WTC11 (cell line): ENCODE data around the gene NFAM1. TPM values are rescaled to one million over a fixed set of nuclear protein-coding genes. Genes with fewer than 3 reads are reported as not detected.

Source experiments
- ATAC-seq: fragments of 200-7000 bp; cut with Tn5 transposase; 2 replicates; pipeline ENCODE4 v1.10.0; 2021; ENCODE audit warnings: mild to moderate bottlenecking, moderate library complexity
- CTCF ChIA-PET: fragments of 300-600 bp; sonication (Branson Sonifier 250); formaldehyde crosslinking; loops from one replicate; lab custom pipeline; 2021; ENCODE audit warnings: antibody characterized with exemption; lab: Charles Lee
- POLR2A ChIA-PET: fragments of 350-600 bp; sonication (Branson Sonifier 250); formaldehyde crosslinking; loops from one replicate; lab custom pipeline; 2021; ENCODE audit warnings: antibody characterized with exemption; lab: Charles Lee
- DNase-seq: peaks from one replicate; pipeline ENCODE4 v3.0.0; 2021; ENCODE audit warnings: low spot score
- H3K27ac Mint-ChIP-seq: 2 replicates; pipeline ENCODE4 v1.8.0; 2021; ENCODE audit warnings: mixed read lengths
- H3K27me3 Mint-ChIP-seq: 2 replicates; pipeline ENCODE4 v1.8.0; 2021; ENCODE audit warnings: low read depth, mild to moderate bottlenecking, moderate library complexity, mixed read lengths
- H3K36me3 Mint-ChIP-seq: 2 replicates; pipeline ENCODE4 v1.8.0; 2021; ENCODE audit warnings: mixed read lengths
- H3K4me1 Mint-ChIP-seq: 2 replicates; pipeline ENCODE4 v1.8.0; 2022; ENCODE audit warnings: mixed read lengths
- H3K4me3 Mint-ChIP-seq: 2 replicates; pipeline ENCODE4 v1.8.0; 2021; ENCODE audit warnings: mild to moderate bottlenecking, moderate library complexity, mixed read lengths
- H3K9me3 Mint-ChIP-seq: 2 replicates; pipeline ENCODE4 v1.8.0; 2021; ENCODE audit warnings: mixed read lengths
- ELF4 ChIP-seq: sonication (generic); formaldehyde crosslinking; IDR thresholded peaks from 2 replicates; pipeline ENCODE4 v1.8.1; 2022; ENCODE audit warnings: low read depth, mild to moderate bottlenecking, moderate library complexity, missing genetic modification reagents
- ESRRA ChIP-seq: sonication (generic); formaldehyde crosslinking; IDR thresholded peaks from 2 replicates; pipeline ENCODE4 v1.8.1; 2022; ENCODE audit warnings: mild to moderate bottlenecking, missing genetic modification reagents, borderline replicate concordance
- HMGA2 ChIP-seq: fragments of 250-450 bp; sonication (Bioruptor Pico); IDR thresholded peaks from 2 replicates; pipeline ENCODE4 v1.4.0; 2021; ENCODE audit warnings: mild to moderate bottlenecking, moderate library complexity
- KAT7 ChIP-seq: sonication (generic); formaldehyde crosslinking; IDR thresholded peaks from 2 replicates; pipeline ENCODE4 v1.8.1; 2023; ENCODE audit warnings: missing genetic modification reagents, mild to moderate bottlenecking, borderline replicate concordance
- MYBL2 ChIP-seq: sonication (generic); formaldehyde crosslinking; IDR thresholded peaks from 2 replicates; pipeline ENCODE4 v1.8.1; 2023; ENCODE audit warnings: mild to moderate bottlenecking, moderate library complexity, missing genetic modification reagents
- NR3C1 ChIP-seq: sonication (generic); formaldehyde crosslinking; conservative IDR thresholded peaks from 2 replicates; pipeline ENCODE4 v1.8.1; 2023; ENCODE audit warnings: low read depth, mild to moderate bottlenecking, missing genetic modification reagents
- SP1 ChIP-seq: sonication (generic); formaldehyde crosslinking; conservative IDR thresholded peaks from 2 replicates; pipeline ENCODE4 v1.8.1; 2022; ENCODE audit warnings: missing genetic modification reagents
- TP53 ChIP-seq: sonication (generic); formaldehyde crosslinking; IDR thresholded peaks from 2 replicates; pipeline ENCODE4 v1.8.1; 2023; ENCODE audit warnings: mild to moderate bottlenecking, missing genetic modification reagents
- ZBTB21 ChIP-seq: sonication (generic); formaldehyde crosslinking; IDR thresholded peaks from 2 replicates; pipeline ENCODE4 v1.8.1; 2023; ENCODE audit warnings: mild to moderate bottlenecking, missing genetic modification reagents, borderline replicate concordance
- ZNF138 ChIP-seq: sonication (generic); formaldehyde crosslinking; conservative IDR thresholded peaks from 2 replicates; pipeline ENCODE4 v1.8.1; 2022; ENCODE audit warnings: mild to moderate bottlenecking, moderate library complexity, missing genetic modification reagents
- total RNA-seq: library from RNA; stranded (reverse); gene quantifications from 3 replicates; pipeline ENCODE4 v1.2.3, GENCODE V29; 2021
- TF ChIP-seq, protein P1 (sequence below): sonication (generic); formaldehyde crosslinking; IDR thresholded peaks from 2 replicates; pipeline ENCODE4 v1.8.1; 2023; ENCODE audit warnings: mild to moderate bottlenecking, missing genetic modification reagents
- TF ChIP-seq, protein P2 (sequence below): sonication (generic); formaldehyde crosslinking; IDR thresholded peaks from 2 replicates; pipeline ENCODE4 v1.8.1; 2022; ENCODE audit warnings: low read depth, missing genetic modification reagents, borderline replicate concordance
- TF ChIP-seq, protein P3 (sequence below): fragments of 250-450 bp; sonication (Bioruptor Pico); IDR thresholded peaks from 2 replicates; pipeline ENCODE4 v1.9.0; 2021; ENCODE audit warnings: mild to moderate bottlenecking, borderline replicate concordance
- TF ChIP-seq, protein P4 (sequence below): sonication (generic); formaldehyde crosslinking; IDR thresholded peaks from 2 replicates; pipeline ENCODE4 v1.8.0; 2022; ENCODE audit warnings: mild to moderate bottlenecking, missing genetic modification reagents
- TF ChIP-seq, protein P5 (sequence below): fragments of 250-450 bp; sonication (Bioruptor Pico); conservative IDR thresholded peaks from 2 replicates; pipeline ENCODE4 v1.9.0; 2021; ENCODE audit warnings: mild to moderate bottlenecking
- TF ChIP-seq, protein P6 (sequence below): sonication (generic); formaldehyde crosslinking; IDR thresholded peaks from 2 replicates; pipeline ENCODE4 v1.8.1; 2023; ENCODE audit warnings: mild to moderate bottlenecking, missing genetic modification reagents, moderate library complexity

The NFAM1 gene
- total RNA-seq, 1 experiment from 2014 or later: 1.6 TPM

DNA sequence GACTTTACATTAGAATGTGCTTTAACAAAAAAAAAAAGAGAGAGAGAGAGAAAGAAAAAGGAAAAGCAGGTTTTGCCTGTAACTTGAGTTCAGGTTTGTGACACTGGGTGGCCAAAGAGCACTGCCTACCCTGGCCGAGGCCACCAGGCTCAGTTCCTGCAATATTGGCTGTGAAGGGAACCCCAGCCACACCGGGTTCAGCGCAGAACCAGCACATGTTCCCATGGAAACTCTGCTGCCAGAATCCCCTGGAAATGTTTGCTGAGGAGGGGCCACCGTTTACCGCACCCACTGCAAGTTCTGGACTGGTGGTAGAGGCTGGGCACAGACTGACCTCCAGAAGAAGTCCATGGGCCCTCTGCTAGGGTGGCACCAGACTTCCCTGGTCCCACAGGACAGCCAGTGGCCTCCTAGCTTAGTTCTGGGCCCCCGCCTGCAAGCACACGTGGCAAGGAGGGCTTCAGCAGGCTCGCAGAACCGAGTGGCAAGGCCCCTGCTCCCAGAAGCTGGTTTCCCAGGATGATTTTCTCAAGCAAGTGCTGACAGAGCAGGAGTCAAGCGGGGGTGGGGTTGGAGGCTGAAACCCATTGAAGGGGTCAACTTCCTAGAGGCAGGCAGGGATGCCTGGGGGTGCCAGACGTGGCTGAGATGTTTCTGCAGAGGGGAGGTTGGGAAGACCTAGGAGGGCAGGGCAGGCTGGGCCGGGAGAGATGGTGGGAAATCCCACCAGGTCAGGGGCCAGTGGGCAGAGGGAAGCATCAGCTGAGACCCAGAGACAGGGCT lies 51.2 kb downstream of the NFAM1 start (continued):
- TF ChIP-seq, protein P1, sequence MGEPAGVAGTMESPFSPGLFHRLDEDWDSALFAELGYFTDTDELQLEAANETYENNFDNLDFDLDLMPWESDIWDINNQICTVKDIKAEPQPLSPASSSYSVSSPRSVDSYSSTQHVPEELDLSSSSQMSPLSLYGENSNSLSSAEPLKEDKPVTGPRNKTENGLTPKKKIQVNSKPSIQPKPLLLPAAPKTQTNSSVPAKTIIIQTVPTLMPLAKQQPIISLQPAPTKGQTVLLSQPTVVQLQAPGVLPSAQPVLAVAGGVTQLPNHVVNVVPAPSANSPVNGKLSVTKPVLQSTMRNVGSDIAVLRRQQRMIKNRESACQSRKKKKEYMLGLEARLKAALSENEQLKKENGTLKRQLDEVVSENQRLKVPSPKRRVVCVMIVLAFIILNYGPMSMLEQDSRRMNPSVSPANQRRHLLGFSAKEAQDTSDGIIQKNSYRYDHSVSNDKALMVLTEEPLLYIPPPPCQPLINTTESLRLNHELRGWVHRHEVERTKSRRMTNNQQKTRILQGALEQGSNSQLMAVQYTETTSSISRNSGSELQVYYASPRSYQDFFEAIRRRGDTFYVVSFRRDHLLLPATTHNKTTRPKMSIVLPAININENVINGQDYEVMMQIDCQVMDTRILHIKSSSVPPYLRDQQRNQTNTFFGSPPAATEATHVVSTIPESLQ: no peak

DNA sequence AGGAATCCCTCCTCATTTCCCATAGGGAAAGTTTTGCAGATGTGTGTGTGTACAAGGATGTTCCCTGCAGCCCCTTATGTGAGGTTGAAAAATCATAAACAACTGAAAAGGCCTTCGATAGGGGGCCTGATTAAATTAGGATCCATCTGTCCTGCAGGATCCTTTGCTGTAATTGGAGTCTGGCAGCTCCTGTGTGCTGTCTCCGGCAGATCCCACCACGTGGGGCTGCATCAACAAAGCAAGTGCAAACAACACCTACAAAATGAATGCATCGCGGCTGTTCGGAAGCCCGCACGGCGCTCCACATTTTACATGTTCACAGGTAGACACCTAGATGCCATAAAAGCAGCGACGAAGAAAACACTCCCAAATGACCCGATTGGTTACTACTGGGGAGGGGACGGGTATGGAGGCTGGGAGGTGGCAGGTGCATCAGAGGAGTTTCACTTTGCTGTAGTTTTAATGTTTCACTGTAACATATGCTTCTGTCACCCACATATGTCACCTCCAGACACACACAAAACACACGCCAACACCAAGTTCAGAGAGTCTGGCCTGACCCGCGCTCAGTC lies 52.2 kb downstream of the NFAM1 start:
- H3K9me3 Mint-ChIP-seq: peaks cover 6% of the 10 kb centered on the region
- peaks cover 37% of the 10 kb centered on the region for H3K4me1 Mint-ChIP-seq
- peaks cover 17% of the 10 kb centered on the region for H3K27me3 Mint-ChIP-seq
- TF ChIP-seq ELF4 (CRISPR knock-in tag) (no peak), MYBL2 (CRISPR knock-in tag) (no peak), SP1 (CRISPR knock-in tag) (no peak), HMGA2 (no peak), ESRRA (no peak), ZNF138 (CRISPR knock-in tag) (no peak), NR3C1 (CRISPR knock-in tag) (no peak), TP53 (no peak), KAT7 (CRISPR knock-in tag) (no peak)
- TF ChIP-seq, protein P2, sequence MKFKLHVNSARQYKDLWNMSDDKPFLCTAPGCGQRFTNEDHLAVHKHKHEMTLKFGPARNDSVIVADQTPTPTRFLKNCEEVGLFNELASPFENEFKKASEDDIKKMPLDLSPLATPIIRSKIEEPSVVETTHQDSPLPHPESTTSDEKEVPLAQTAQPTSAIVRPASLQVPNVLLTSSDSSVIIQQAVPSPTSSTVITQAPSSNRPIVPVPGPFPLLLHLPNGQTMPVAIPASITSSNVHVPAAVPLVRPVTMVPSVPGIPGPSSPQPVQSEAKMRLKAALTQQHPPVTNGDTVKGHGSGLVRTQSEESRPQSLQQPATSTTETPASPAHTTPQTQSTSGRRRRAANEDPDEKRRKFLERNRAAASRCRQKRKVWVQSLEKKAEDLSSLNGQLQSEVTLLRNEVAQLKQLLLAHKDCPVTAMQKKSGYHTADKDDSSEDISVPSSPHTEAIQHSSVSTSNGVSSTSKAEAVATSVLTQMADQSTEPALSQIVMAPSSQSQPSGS (CRISPR knock-in tag): no peak
- TF ChIP-seq, protein P3, sequence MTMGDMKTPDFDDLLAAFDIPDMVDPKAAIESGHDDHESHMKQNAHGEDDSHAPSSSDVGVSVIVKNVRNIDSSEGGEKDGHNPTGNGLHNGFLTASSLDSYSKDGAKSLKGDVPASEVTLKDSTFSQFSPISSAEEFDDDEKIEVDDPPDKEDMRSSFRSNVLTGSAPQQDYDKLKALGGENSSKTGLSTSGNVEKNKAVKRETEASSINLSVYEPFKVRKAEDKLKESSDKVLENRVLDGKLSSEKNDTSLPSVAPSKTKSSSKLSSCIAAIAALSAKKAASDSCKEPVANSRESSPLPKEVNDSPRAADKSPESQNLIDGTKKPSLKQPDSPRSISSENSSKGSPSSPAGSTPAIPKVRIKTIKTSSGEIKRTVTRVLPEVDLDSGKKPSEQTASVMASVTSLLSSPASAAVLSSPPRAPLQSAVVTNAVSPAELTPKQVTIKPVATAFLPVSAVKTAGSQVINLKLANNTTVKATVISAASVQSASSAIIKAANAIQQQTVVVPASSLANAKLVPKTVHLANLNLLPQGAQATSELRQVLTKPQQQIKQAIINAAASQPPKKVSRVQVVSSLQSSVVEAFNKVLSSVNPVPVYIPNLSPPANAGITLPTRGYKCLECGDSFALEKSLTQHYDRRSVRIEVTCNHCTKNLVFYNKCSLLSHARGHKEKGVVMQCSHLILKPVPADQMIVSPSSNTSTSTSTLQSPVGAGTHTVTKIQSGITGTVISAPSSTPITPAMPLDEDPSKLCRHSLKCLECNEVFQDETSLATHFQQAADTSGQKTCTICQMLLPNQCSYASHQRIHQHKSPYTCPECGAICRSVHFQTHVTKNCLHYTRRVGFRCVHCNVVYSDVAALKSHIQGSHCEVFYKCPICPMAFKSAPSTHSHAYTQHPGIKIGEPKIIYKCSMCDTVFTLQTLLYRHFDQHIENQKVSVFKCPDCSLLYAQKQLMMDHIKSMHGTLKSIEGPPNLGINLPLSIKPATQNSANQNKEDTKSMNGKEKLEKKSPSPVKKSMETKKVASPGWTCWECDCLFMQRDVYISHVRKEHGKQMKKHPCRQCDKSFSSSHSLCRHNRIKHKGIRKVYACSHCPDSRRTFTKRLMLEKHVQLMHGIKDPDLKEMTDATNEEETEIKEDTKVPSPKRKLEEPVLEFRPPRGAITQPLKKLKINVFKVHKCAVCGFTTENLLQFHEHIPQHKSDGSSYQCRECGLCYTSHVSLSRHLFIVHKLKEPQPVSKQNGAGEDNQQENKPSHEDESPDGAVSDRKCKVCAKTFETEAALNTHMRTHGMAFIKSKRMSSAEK (CRISPR knock-in tag): no peak
- TF ChIP-seq, all 79 proteins: peak for 0
- H3K36me3 Mint-ChIP-seq: peaks cover 8% of the 10 kb centered on the region
- ChIA-PET CTCF (interaction anchor here (2.5 kb wide), 1 partner anchor 11 kb away, joined by 6 read pairs; no protein-coding TSS in a partner anchor), POLR2A (interaction anchor here (0.9 kb wide), 1 partner anchor 11 kb away, joined by 3 read pairs; no protein-coding TSS in a partner anchor)
- H3K27ac Mint-ChIP-seq: no peak overlapping the region
- no peak overlapping the region for H3K4me3 Mint-ChIP-seq
- no peak for DNase-seq
- ATAC-seq: no peak

DNA sequence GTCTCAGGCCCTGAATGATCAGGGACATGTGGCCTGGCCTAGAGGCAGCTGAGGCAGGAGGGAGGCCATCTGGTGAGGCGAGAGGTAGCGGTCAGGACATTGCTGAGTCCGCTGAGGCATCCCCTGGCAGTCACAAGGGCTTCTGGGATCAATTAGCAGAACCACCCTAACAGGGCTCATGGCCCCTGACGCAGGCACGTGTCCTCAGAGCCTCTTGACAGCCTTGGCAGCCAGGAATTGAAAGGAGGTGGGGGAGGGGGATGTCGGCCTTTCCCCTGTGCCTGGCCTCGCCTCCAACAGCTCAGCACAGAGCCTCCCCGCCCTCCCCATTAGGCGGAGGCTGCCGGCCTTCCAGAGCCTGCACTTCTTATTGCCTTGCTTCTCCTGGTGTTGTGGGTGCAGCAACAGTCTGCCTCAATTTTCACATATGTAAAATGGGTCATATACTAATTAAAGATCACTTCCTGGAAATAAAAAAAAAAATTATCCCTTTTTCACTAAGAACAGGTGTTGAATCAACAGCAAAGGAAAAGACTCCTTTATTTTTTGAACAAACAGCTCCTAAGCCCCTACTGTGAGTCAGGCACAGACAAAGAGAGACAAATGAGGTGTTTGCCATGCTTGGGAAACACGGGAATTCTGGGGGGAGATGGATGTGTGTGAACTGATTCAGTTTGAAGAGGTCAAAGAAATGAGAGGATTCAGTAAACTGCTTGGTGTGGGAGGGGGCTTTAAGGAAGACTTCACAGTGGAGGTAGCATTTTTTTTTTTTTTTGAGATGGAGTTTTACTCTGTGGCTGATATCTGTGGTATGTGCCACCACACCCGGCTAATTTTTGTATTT lies 55.3 kb downstream of the NFAM1 start:
- H3K4me3 Mint-ChIP-seq: no peak overlapping the region
- CTCF ChIA-PET: interaction anchor here (0.6 to 3.3 kb wide), 9 partner anchors 9 to 152 kb away, joined by 3 to 12 read pairs (median 5); no protein-coding TSS in a partner anchor
- peak; percentile 65 for DNase-seq
- POLR2A ChIA-PET: no interaction called here
- peaks cover 8% of the 10 kb centered on the region for H3K36me3 Mint-ChIP-seq
- H3K9me3 Mint-ChIP-seq: peaks cover 6% of the 10 kb centered on the region
- H3K4me1 Mint-ChIP-seq: peaks cover 43% of the 10 kb centered on the region
- H3K27ac Mint-ChIP-seq: no peak overlapping the region
- peak; percentile 78 for ATAC-seq
- H3K27me3 Mint-ChIP-seq: peaks cover 17% of the 10 kb centered on the region
- TF ChIP-seq, protein P4, sequence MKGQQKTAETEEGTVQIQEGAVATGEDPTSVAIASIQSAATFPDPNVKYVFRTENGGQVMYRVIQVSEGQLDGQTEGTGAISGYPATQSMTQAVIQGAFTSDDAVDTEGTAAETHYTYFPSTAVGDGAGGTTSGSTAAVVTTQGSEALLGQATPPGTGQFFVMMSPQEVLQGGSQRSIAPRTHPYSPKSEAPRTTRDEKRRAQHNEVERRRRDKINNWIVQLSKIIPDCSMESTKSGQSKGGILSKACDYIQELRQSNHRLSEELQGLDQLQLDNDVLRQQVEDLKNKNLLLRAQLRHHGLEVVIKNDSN (CRISPR knock-in tag): peak; percentile 77; the same call in 1 of the 2 replicates
- TF ChIP-seq, protein P5, sequence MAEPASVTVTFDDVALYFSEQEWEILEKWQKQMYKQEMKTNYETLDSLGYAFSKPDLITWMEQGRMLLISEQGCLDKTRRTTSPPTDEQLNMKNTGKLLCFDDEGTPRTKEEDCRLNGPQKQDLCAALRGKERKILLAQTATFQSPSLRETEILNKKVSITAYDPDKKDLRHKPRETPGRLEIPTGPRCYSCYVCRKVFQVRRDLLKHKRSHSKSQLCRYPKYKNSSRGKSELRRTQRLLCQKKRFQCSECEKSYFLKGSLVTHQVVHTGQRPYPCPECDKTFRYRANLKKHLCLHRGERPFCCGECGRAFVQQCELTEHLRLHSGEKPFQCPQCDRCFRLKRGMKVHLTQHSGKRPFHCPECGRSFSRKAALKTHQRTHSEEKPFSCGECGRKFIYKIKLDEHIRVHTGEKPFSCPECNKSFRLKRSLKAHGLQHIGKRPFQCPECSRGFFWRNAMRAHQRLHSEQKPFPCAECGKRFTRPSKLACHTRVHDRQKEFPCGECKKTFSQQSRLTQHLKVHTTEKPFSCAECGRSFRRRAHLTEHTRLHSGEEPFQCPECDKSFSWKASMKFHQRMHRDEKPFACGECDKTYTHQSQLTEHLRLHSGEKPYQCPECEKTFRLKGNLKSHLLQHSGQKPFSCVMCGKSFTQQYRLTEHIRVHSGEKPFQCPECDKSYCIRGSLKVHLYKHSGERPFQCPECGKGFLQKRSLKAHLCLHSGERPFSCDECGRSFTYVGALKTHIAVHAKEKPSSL (CRISPR knock-in tag): no peak
- TF ChIP-seq, protein P6, sequence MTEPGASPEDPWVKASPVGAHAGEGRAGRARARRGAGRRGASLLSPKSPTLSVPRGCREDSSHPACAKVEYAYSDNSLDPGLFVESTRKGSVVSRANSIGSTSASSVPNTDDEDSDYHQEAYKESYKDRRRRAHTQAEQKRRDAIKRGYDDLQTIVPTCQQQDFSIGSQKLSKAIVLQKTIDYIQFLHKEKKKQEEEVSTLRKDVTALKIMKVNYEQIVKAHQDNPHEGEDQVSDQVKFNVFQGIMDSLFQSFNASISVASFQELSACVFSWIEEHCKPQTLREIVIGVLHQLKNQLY (CRISPR knock-in tag): no peak
- peak; percentile 46; the same call in 1 of the 2 replicates for TF ChIP-seq ZBTB21
